Transverse colon (tissue), 4 donors: Measurements from ENCODE around the gene WIPF3. TPM values are rescaled to one million over a fixed set of nuclear protein-coding genes. Genes with fewer than 3 reads are reported as not detected.

Experiments used
- DNase-seq: peaks from one replicate; pipeline ENCODE4 v3.0.0-alpha.2; 2019
- H3K27ac ChIP-seq, 4 donors: fragments of 200-600 bp; sonication (generic); 2 replicates each; pipeline ENCODE4 v1.5.1; 2016 to 2018; ENCODE audit warnings: inconsistent platforms in 4 of 4
- H3K27me3 ChIP-seq: fragments of 200-600 bp; sonication (generic); 2 replicates; pipeline ENCODE4 v1.5.1; 2017; ENCODE audit warnings: inconsistent platforms
- H3K36me3 ChIP-seq, 4 donors: fragments of 200-600 bp; sonication (generic); 2 replicates each; pipeline ENCODE4 v1.5.1; 2017 to 2019; ENCODE audit warnings: inconsistent platforms in 4 of 4
- H3K4me1 ChIP-seq, 4 donors: fragments of 200-600 bp; sonication (generic); 2 replicates each; pipeline ENCODE4 v1.5.1; 2017 to 2020; ENCODE audit warnings: inconsistent platforms in 4 of 4
- H3K4me3 ChIP-seq, 4 donors: fragments of 200-600 bp; sonication (generic); 1 replicate in 1 of 4; 2 replicates in 3 of 4; pipeline versions ENCODE4 v1.5.1 to v1.6.1; 2017 to 2019; ENCODE audit warnings: inconsistent platforms in 4 of 4
- H3K9me3 ChIP-seq, 2 donors: fragments of 200-600 bp; sonication (generic); 2 replicates each; pipeline ENCODE4 v1.5.1; 2017 to 2019; ENCODE audit warnings: inconsistent platforms in 2 of 2
- EP300 ChIP-seq: sonication (generic); formaldehyde crosslinking; IDR thresholded peaks from one replicate; pipeline ENCODE4 v1.6.1; 2017; ENCODE audit warnings: antibody characterized with exemption, low read depth
- POLR2A ChIP-seq: fragments of 450-650 bp; IDR thresholded peaks from one replicate; pipeline ENCODE4 v1.6.1; 2016; ENCODE audit warnings: antibody characterized with exemption, mild to moderate bottlenecking, moderate library complexity
- POLR2AphosphoS5 ChIP-seq, 3 donors: sonication (generic); formaldehyde crosslinking; IDR thresholded peaks; one replicate each; pipeline ENCODE4 v1.6.1; 2016; ENCODE audit warnings: antibody characterized with exemption in 3 of 3
- WGBS, 2 donors: methylation state at CpG; one replicate each; pipeline ENCODE4 v1.1.5; 2018; ENCODE audit warnings: low coverage in 1 of 2; 5-methylcytosine and 5-hydroxymethylcytosine counted together
- in situ Hi-C, 4 donors: fragments of 200-750 bp; cut with MboI; loops; one replicate each; pipeline versions ENCODE4 v1.15.0 to v1.15.1; 2017; ENCODE audit warnings: low sequenced_read_pairs in 3 of 4, low pct_ligation_motif_present in 1 of 4, low pct_unique_long_range_greater_than_20kb in 1 of 4
- intact Hi-C: fragments of 100-400 bp; cut with DNase I; formaldehyde crosslinking; loops from one replicate; pipeline ENCODE4 v1.15.1; 2023; ENCODE audit warnings: low total_unique reads
- total RNA-seq, 4 donors: library from RNA; depleted of rRNA; stranded (reverse); fragments of >200 nt; gene quantifications; one replicate each; pipeline ENCODE4 v1.1.0, GENCODE V29; 2016
- TF ChIP-seq, protein P1 (sequence below), 5 experiments: fragments of 200-600 bp in 3 of 5; fragments of 450-650 bp in 2 of 5; sonication (generic) in 3 of 5; IDR thresholded peaks; 1 replicate in 2 of 5; 2 replicates in 3 of 5; pipeline ENCODE4 v1.5.1; 2016 to 2017; ENCODE audit warnings: antibody characterized with exemption in 5 of 5, inconsistent platforms in 3 of 5, mild to moderate bottlenecking in 2 of 5, moderate library complexity in 1 of 5

The WIPF3 gene
- total RNA-seq, 4 donors from 2014 or later = 0.41 to 3.7 TPM; not detected in 2

- Histone ChIP-seq H3K27me3 (no peaks in the 10 kb centered on the region), H3K4me1 (no peaks in the 10 kb centered on the region), H3K27ac (no peak overlapping the region), H3K9me3 (no peaks in the 10 kb centered on the region), H3K4me3 (no peak overlapping the region), H3K36me3 (no peaks in the 10 kb centered on the region)
- WGBS, 2 donors = 96% methylated on average over 5 of the region's 5 CpGs; no CpG with 5 or more reads in 1 of the 2 donors
- DNase-seq = no peak
- intact Hi-C loops = no loop called here
- in situ Hi-C loops = no loop called here
- TF ChIP-seq POLR2AphosphoS5 (IDR thresholded peaks at IDR 0.05) = no peak
- TF ChIP-seq, protein P1, sequence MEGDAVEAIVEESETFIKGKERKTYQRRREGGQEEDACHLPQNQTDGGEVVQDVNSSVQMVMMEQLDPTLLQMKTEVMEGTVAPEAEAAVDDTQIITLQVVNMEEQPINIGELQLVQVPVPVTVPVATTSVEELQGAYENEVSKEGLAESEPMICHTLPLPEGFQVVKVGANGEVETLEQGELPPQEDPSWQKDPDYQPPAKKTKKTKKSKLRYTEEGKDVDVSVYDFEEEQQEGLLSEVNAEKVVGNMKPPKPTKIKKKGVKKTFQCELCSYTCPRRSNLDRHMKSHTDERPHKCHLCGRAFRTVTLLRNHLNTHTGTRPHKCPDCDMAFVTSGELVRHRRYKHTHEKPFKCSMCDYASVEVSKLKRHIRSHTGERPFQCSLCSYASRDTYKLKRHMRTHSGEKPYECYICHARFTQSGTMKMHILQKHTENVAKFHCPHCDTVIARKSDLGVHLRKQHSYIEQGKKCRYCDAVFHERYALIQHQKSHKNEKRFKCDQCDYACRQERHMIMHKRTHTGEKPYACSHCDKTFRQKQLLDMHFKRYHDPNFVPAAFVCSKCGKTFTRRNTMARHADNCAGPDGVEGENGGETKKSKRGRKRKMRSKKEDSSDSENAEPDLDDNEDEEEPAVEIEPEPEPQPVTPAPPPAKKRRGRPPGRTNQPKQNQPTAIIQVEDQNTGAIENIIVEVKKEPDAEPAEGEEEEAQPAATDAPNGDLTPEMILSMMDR (IDR thresholded peaks at IDR 0.05) = no peak
- no peak for TF ChIP-seq EP300
- TF ChIP-seq POLR2A = no peak
These were observed 85.9 kb downstream of the WIPF3 start for GRCh38 chr7:29892231-29892630.

DNA sequence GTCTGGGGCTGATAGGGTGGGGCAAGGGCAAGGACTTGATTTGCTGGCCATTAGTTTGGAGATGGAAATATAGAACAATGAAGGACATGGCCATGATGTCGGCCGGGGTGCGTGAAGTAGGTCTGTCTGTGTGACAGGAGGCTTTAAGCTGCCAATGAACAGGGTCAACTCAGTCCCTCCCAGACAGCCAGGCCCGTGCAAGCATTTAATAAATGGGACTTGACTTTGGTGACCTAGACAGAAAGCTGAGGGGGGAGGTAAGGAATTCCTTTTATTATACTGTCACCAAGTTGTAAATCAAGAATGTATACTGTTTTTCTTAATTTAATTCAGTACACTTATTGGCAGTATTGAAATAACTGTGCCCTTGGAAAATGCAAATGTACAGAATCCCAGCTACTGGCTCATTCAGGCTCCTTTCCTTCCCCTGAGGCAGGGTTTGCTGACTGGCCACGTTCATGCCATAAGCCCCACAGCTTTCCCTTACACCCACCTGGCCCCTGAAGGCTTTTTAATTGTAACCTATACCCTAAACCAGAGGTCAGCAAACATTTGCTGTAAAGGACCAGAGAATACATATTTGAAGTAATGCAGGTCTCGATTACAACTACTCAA, 87.2 kb downstream of the WIPF3 start:
- TF ChIP-seq, protein P1 (IDR thresholded peaks at IDR 0.05) = no peak
- TF ChIP-seq POLR2A (no peak), EP300 (no peak), POLR2AphosphoS5 (IDR thresholded peaks at IDR 0.05) (no peak)
- H3K27ac ChIP-seq = no peak overlapping the region
- no peak for DNase-seq
- H3K9me3 ChIP-seq = no peaks in the 10 kb centered on the region
- H3K4me3 ChIP-seq = no peak overlapping the region
- no peaks in the 10 kb centered on the region for H3K36me3 ChIP-seq
- 60 to 80% methylated on average over 1 to 6 of the region's 6 CpGs for WGBS, 2 donors
- H3K4me1 ChIP-seq = no peaks in the 10 kb centered on the region
- intact Hi-C loops = no loop called here
- H3K27me3 ChIP-seq = no peaks in the 10 kb centered on the region
- in situ Hi-C loops = no loop called here

DNA sequence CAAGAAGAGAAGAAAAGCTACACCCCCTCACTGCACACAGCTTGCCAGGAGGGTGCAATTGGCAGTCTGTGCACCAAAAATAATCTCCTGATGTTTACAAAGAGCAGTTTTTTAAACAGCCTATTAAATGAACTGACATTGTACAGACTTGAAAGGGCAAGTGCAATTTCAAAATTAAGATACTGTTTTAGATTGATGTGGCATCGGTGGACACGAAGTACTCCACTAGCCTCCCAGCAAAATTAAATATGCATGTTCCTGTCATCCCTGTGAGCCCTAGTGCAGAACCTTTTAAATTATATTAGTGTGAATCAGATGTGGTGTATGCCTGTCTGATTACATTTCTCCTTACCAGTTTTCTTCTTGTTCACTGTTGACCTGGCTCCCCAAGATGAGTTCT, 87.9 kb downstream of the WIPF3 start:
- TF ChIP-seq, protein P1 (IDR thresholded peaks at IDR 0.05) = no peak
- no peak for TF ChIP-seq POLR2A
- no peak for TF ChIP-seq POLR2AphosphoS5 (IDR thresholded peaks at IDR 0.05)
- TF ChIP-seq EP300 = no peak
- no peaks in the 10 kb centered on the region for H3K4me1 ChIP-seq
- in situ Hi-C loops = no loop called here
- no peak overlapping the region for H3K4me3 ChIP-seq
- intact Hi-C loops = no loop called here
- H3K27ac ChIP-seq = no peak overlapping the region
- H3K27me3 ChIP-seq = no peaks in the 10 kb centered on the region
- no peaks in the 10 kb centered on the region for H3K36me3 ChIP-seq
- no peak for DNase-seq
- H3K9me3 ChIP-seq = no peaks in the 10 kb centered on the region
- WGBS, 2 donors = 71% methylated on average over 2 of the region's 2 CpGs; no CpG with 5 or more reads in 1 of the 2 donors

DNA sequence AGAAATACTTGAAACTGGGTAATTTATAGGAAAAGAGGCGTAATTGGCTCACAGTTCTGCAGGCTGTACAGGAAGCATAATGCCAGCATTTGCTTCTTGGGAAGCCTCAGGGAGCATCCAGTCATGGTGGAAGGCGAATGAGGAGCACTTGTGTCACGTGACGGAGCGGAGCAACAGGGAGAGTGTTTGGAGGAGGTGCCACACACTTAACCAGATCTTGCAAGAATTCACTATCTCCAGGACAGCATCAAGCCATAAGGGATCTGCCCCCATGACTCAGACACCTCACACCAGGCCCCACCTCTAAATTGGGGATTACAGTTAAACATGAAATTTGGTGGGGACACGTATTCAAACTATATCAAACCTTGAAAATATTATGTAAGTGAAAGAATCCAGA, 89.3 kb downstream of the WIPF3 start:
- TF ChIP-seq EP300 (no peak), POLR2A (no peak), POLR2AphosphoS5 (IDR thresholded peaks at IDR 0.05) (no peak)
- TF ChIP-seq, protein P1 (IDR thresholded peaks at IDR 0.05) = no peak
- no peaks in the 10 kb centered on the region for H3K9me3 ChIP-seq
- no peak for DNase-seq
- in situ Hi-C loops (no loop called here), intact Hi-C loops (no loop called here)
- no peaks in the 10 kb centered on the region for H3K27me3 ChIP-seq
- H3K27ac ChIP-seq = no peak overlapping the region
- H3K4me3 ChIP-seq = no peak overlapping the region
- WGBS, 2 donors = 76 to 93% methylated on average over 4 to 6 of the region's 6 CpGs
- H3K4me1 ChIP-seq = no peaks in the 10 kb centered on the region
- no peaks in the 10 kb centered on the region for H3K36me3 ChIP-seq
